GM12878 (cell line): ENCODE data around the gene MTIF2. TPM values are rescaled to one million over a fixed set of nuclear protein-coding genes. Genes with fewer than 3 reads are reported as not detected.

Experiments used
- BHLHE40 ChIP-seq, 2 experiments: fragments of 450-650 bp in 1 of 2; IDR thresholded peaks; 2 replicates each; pipeline ENCODE4 v1.6.1; 2011 to 2017; ENCODE audit warnings: low read depth in 2 of 2, borderline replicate concordance in 1 of 2, improper control_type of control experiment in 1 of 2, low read length in 1 of 2, mild to moderate bottlenecking in 1 of 2
- BRCA1 ChIP-seq: IDR thresholded peaks from 2 replicates; pipeline ENCODE4 v1.6.1; 2011; ENCODE audit warnings: low read depth, low read length, improper control_type of control experiment
- CHD1 ChIP-seq: IDR thresholded peaks from 2 replicates; pipeline ENCODE4 v1.6.1; 2012; ENCODE audit warnings: low read depth, low read length, improper control_type of control experiment
- CHD2 ChIP-seq: IDR thresholded peaks from 2 replicates; pipeline ENCODE4 v1.6.1; 2011; ENCODE audit warnings: low read depth, low read length, improper control_type of control experiment, borderline replicate concordance
- CREM ChIP-seq: IDR thresholded peaks from 2 replicates; pipeline ENCODE4 v1.6.1; 2014; ENCODE audit warnings: antibody characterized with exemption, low read depth
- E2F8 ChIP-seq: fragments of 450-650 bp; IDR thresholded peaks from 2 replicates; pipeline ENCODE4 v1.6.1; 2018; ENCODE audit warnings: mild to moderate bottlenecking, low read depth, moderate library complexity; ENCODE audit not compliant: partially characterized antibody
- FOXM1 ChIP-seq: IDR thresholded peaks from 2 replicates; pipeline ENCODE4 v1.6.1; 2012; ENCODE audit warnings: low read depth, mild to moderate bottlenecking, inconsistent platforms, low read length, moderate library complexity
- HDAC6 ChIP-seq: fragments of 200-600 bp; sonication (generic); IDR thresholded peaks from one replicate; pipeline ENCODE4 v1.8.0; 2017; ENCODE audit warnings: antibody characterized with exemption; ENCODE audit not compliant: unreplicated experiment
- MAX ChIP-seq: IDR thresholded peaks from 2 replicates; pipeline ENCODE4 v1.6.1; 2012; ENCODE audit warnings: low read depth, low read length, improper control_type of control experiment
- MEF2B ChIP-seq: fragments of 450-650 bp; IDR thresholded peaks from 2 replicates; pipeline ENCODE4 v1.6.1; 2018; ENCODE audit warnings: mild to moderate bottlenecking, moderate library complexity; ENCODE audit not compliant: partially characterized antibody, poor library complexity, severe bottlenecking
- RB1 ChIP-seq: fragments of 450-650 bp; formaldehyde crosslinking; IDR thresholded peaks from 2 replicates; pipeline ENCODE4 v1.6.1; 2017; ENCODE audit warnings: mild to moderate bottlenecking, borderline replicate concordance
- RELB ChIP-seq: fragments of 450-650 bp; IDR thresholded peaks from 2 replicates; pipeline ENCODE4 v1.6.1; 2017; ENCODE audit warnings: low read depth, mild to moderate bottlenecking, moderate library complexity
- SIX5 ChIP-seq: IDR thresholded peaks from 2 replicates; pipeline ENCODE4 v1.6.1; 2011; ENCODE audit warnings: mild to moderate bottlenecking, low read depth, low read length, moderate library complexity; ENCODE audit not compliant: severe bottlenecking
- SKIL ChIP-seq: fragments of 450-650 bp; IDR thresholded peaks from 2 replicates; pipeline ENCODE4 v1.6.1; 2017; ENCODE audit warnings: mild to moderate bottlenecking, low read depth, inconsistent platforms; ENCODE audit not compliant: poor library complexity, severe bottlenecking
- SMC3 ChIP-seq: IDR thresholded peaks from 2 replicates; pipeline ENCODE4 v1.6.1; 2011; ENCODE audit warnings: low read length, improper control_type of control experiment, borderline replicate concordance
- SREBF1 ChIP-seq: IDR thresholded peaks from 2 replicates; pipeline ENCODE4 v1.6.1; 2012; ENCODE audit warnings: mild to moderate bottlenecking, low read length
- STAT1 ChIP-seq: fragments of 450-650 bp; conservative IDR thresholded peaks from 2 replicates; pipeline ENCODE4 v1.6.1; 2014; ENCODE audit warnings: antibody characterized with exemption, mild to moderate bottlenecking
- ZBTB4 ChIP-seq: fragments of 450-650 bp; formaldehyde crosslinking; IDR thresholded peaks from 2 replicates; pipeline ENCODE4 v1.4.0; 2022; ENCODE audit warnings: mild to moderate bottlenecking, moderate library complexity
- ZNF207 ChIP-seq: fragments of 450-650 bp; IDR thresholded peaks from 2 replicates; pipeline ENCODE4 v1.6.1; 2014; ENCODE audit warnings: antibody characterized with exemption, mild to moderate bottlenecking, borderline replicate concordance
- polyA plus RNA-seq, 11 experiments: library from polyadenylated mRNA; depleted of rRNA in 4 of 11; unstranded in 6 of 11; stranded (reverse) in 5 of 11; fragments of >200 nt; fragmentation: Nextera tagmentation in 4 of 11; fragmentation: Illumina TruSeq in 1 of 11; extraction: Ambion mirVana in 4 of 11; extraction: Trizol in 1 of 11; gene quantifications; 1 replicate in 1 of 11; 2 replicates in 10 of 11; pipeline versions ENCODE4 v1.2.1 to v1.2.3, GENCODE V29; 2011 to 2016; ENCODE audit warnings: inconsistent platforms in 2 of 11, missing spikeins in 2 of 11, low read depth in 1 of 11
- total RNA-seq, 4 experiments: library from RNA; depleted of rRNA in 3 of 4; stranded (reverse); fragments of >200 nt in 3 of 4; fragmentation: Illumina TruSeq in 1 of 4; extraction: Trizol in 1 of 4; gene quantifications; 2 replicates each; pipeline versions ENCODE4 v1.2.1 to v1.2.3, GENCODE V29; 2013 to 2021

Gene MTIF2
- total and polyA plus RNA-seq, 10 of the 15 experiments (the other 5 are each of a cell fraction or from before 2014, with no cell fraction given), result 26.4 to 63.7 (median 40.0) TPM

- TF ChIP-seq RB1 (no peak), BRCA1 (no peak), CREM (no peak), SMC3 (no peak), FOXM1 (peak; percentile 2; the same call in 1 of the 2 replicates), E2F8 (no peak), STAT1 (no peak), ZNF207 (no peak), HDAC6 (no peak), BHLHE40 (IDR thresholded peaks at IDR 0.05; ENCODE audit: borderline replicate concordance in 1 of 2, low read depth in 2 of 2, low read length in 1 of 2) (peak; percentile 88 to 90), SKIL (no peak), MAX (peak; percentile 50; the same call in 1 of the 2 replicates), CHD1 (peak; percentile 74; the same call in 1 of the 2 replicates), MEF2B (no peak), ZBTB4 (CRISPR knock-in tag) (no peak), SIX5 (no peak), RELB (no peak), CHD2 (peak; percentile 44; the same call in 1 of the 2 replicates), SREBF1 (no peak)
Measured at GRCh38 chr2:55232863-55233657, 36.0 kb downstream of the MTIF2 start (continued).
